ENCODE measurements around the gene OVCA2. TPM values are rescaled to one million over a fixed set of nuclear protein-coding genes. Genes with fewer than 3 reads are reported as not detected.

The OVCA2 gene
- total and polyA plus RNA-seq, 4 donors: 16.1 to 30.6 (median 23.7) TPM

DNA sequence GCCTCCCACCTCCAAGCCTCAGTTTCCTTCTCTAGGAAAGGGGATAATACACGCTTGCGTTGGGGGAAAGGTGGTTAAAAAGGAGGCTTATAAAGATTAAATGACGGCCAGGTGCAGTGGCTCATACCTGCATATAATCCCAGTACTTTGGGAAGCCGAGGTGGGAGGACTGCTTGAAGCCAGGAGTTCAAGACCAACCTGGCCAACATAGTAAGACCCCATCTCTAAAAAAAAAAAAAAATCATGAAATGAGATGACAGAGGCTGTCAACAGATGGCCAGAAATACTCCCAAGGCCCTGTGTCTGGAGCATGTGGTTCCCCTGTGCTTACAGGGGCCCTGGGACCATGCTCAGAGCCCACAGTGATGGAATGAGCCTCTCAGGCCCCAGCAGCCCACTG, 47.1 kb upstream of the OVCA2 start:
- TF ChIP-seq HNF4A (conservative IDR thresholded peaks at IDR 0.05) (no peak), NR2F2 (IDR thresholded peaks at IDR 0.05) (no peak), SP1 (IDR thresholded peaks at IDR 0.05) (no peak)
- TF ChIP-seq, protein P1, sequence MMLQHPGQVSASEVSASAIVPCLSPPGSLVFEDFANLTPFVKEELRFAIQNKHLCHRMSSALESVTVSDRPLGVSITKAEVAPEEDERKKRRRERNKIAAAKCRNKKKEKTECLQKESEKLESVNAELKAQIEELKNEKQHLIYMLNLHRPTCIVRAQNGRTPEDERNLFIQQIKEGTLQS (IDR thresholded peaks at IDR 0.05): no peak
- TF ChIP-seq, protein P2, sequence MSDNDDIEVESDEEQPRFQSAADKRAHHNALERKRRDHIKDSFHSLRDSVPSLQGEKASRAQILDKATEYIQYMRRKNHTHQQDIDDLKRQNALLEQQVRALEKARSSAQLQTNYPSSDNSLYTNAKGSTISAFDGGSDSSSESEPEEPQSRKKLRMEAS (IDR thresholded peaks at IDR 0.05): no peak
- peak overlapping the region; percentile 12 to 40 for H3K27ac ChIP-seq (ENCODE audit: low read depth in 1 of 2, low read length in 2 of 2)

DNA sequence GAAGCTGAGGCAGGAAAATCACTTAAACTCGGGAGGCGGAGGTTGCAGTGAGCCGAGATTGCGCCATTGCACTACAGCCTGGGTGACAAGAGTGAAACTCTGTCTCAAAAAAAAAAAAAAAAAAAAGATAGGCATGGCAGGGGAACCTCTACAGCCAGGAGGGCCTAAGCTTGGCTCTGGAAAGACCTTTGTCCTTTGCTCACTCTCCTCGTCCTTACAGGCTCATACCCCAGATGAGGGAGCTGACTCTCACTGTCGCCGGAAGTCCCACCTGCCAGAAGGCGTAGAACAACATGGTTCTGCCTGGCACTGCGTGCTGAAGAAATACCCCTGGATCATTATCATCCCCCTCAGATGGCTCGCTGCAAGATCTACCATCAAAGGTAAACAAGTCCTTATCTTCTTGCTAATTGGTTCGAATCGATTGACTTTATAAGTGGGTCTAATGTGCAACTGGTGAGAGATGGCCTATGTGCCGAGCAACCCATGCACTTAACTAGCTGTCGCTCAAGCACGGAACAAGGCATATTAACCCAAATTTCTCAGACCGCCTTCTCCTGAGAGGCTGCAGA, 46.4 kb upstream of the OVCA2 start:
- TF ChIP-seq, protein P2 (IDR thresholded peaks at IDR 0.05): peak; percentile 35
- TF ChIP-seq RAD21 (IDR thresholded peaks at IDR 0.05): peak in 1 of 2 donors; percentile 16
- TF ChIP-seq TAF1 (conservative IDR thresholded peaks at IDR 0.05): no peak
- peak in 1 of 2 donors; percentile 55 for TF ChIP-seq RXRA (IDR thresholded peaks at IDR 0.05)
- peak; percentile 37 to 63 for TF ChIP-seq HNF4A (conservative IDR thresholded peaks at IDR 0.05)
- TF ChIP-seq YY1 (IDR thresholded peaks at IDR 0.05): no peak
- WGBS: 41% methylated on average over 16 of the region's 16 CpGs
- H3K27me3 ChIP-seq (ENCODE audit: control insufficient read depth in 4 of 4, insufficient read depth in 4 of 4, low read length in 3 of 4): no peaks in the 10 kb centered on the region
- H3K4me3 ChIP-seq (ENCODE audit: low read depth in 1 of 3, low read length in 3 of 3): peak overlapping the region; percentile 28 to 63 (median 59)
- H3K4me1 ChIP-seq (ENCODE audit: control insufficient read depth in 4 of 4, insufficient read depth in 4 of 4, low read length in 3 of 4): peaks cover 24 to 56% (median 40%) of the 10 kb centered on the region in 4 donors
- H3K27ac ChIP-seq (ENCODE audit: low read depth in 1 of 2, low read length in 2 of 2): peak overlapping the region; percentile 19 to 83
- no peak overlapping the region for H3K9ac ChIP-seq (ENCODE audit: low read depth in 1 of 2, low read length in 2 of 2)
- no peak for DNase-seq (ENCODE audit: low spot score)
- H3K9me3 ChIP-seq (ENCODE audit: control insufficient read depth in 4 of 4, low read length in 3 of 4): no peaks in the 10 kb centered on the region
- H3K36me3 ChIP-seq (ENCODE audit: control insufficient read depth in 4 of 4, insufficient read depth in 3 of 4, low read depth in 1 of 4, low read length in 3 of 4): no peaks in the 10 kb centered on the region

More for the DNA sequence above, 47.1 kb upstream of the OVCA2 start:
- no peak overlapping the region for H3K4me3 ChIP-seq (ENCODE audit: low read depth in 1 of 3, low read length in 3 of 3)
- whole genome bisulfite sequencing: 97% methylated on average over 4 of the region's 4 CpGs
- DNase-seq (ENCODE audit: low spot score): no peak
- H3K9ac ChIP-seq (ENCODE audit: low read depth in 1 of 2, low read length in 2 of 2): no peak overlapping the region
- peaks cover 19 to 49% (median 34%) of the 10 kb centered on the region in 4 donors for H3K4me1 ChIP-seq (ENCODE audit: control insufficient read depth in 4 of 4, insufficient read depth in 4 of 4, low read length in 3 of 4)
- H3K36me3 ChIP-seq (ENCODE audit: control insufficient read depth in 4 of 4, insufficient read depth in 3 of 4, low read depth in 1 of 4, low read length in 3 of 4): no peaks in the 10 kb centered on the region
- no peaks in the 10 kb centered on the region for H3K9me3 ChIP-seq (ENCODE audit: control insufficient read depth in 4 of 4, low read length in 3 of 4)
- no peaks in the 10 kb centered on the region for H3K27me3 ChIP-seq (ENCODE audit: control insufficient read depth in 4 of 4, insufficient read depth in 4 of 4, low read length in 3 of 4)

DNA sequence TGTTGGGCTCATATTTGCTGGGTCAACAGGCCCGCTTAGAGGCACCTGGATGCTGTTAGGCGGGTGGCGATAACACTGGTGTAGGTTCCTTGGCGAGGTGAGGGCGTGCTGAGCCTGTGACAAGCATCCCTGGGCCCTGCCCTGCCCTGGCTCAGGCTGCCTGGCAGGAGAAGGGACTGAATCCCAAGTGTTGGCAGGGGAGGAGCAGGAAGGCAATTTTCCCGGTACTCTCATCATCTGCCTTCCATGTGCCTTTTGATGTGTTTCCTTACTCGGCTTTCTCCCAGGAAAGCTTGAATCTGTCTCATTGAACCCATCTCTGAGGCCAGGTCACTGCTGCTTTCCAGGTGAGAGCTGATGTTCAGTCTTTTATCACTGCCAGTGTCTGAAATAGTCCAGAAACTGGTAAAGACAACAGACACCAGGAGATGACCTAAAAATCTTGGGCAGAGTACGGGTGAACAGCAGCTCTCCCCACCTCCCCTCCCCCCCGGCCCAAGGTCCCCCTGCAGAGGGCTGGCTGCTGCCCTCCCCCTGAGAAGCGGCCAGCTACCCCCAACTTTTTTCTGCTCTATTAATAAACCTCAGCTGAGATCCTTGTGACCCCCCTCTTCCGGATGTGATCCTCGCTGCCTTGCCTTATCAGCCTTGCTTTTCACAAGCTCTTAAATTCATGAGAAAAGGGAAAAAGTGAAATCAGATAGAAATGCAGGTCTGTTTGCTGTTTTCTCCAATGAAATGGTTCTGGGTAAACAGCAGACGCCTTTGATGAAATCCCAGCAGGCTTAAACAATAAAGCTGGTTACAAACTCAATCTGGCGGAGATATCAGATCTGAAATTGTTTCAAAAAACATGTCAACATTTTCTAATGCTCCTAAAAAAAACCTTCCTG, 45.7 kb upstream of the OVCA2 start:
- WGBS: 29% methylated on average over 14 of the region's 14 CpGs
- TF ChIP-seq HNF4A (conservative IDR thresholded peaks at IDR 0.05): no peak
- TF ChIP-seq, protein P3, sequence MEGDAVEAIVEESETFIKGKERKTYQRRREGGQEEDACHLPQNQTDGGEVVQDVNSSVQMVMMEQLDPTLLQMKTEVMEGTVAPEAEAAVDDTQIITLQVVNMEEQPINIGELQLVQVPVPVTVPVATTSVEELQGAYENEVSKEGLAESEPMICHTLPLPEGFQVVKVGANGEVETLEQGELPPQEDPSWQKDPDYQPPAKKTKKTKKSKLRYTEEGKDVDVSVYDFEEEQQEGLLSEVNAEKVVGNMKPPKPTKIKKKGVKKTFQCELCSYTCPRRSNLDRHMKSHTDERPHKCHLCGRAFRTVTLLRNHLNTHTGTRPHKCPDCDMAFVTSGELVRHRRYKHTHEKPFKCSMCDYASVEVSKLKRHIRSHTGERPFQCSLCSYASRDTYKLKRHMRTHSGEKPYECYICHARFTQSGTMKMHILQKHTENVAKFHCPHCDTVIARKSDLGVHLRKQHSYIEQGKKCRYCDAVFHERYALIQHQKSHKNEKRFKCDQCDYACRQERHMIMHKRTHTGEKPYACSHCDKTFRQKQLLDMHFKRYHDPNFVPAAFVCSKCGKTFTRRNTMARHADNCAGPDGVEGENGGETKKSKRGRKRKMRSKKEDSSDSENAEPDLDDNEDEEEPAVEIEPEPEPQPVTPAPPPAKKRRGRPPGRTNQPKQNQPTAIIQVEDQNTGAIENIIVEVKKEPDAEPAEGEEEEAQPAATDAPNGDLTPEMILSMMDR (IDR thresholded peaks at IDR 0.05; ENCODE audit: low read depth, low read length, missing input control): no peak
- Histone ChIP-seq H3K27me3 (ENCODE audit: control insufficient read depth in 4 of 4, insufficient read depth in 4 of 4, low read length in 3 of 4) (no peaks in the 10 kb centered on the region), H3K9ac (ENCODE audit: low read depth in 1 of 2, low read length in 2 of 2) (no peak overlapping the region), H3K4me3 (ENCODE audit: low read depth in 1 of 3, low read length in 3 of 3) (peak overlapping the region; percentile 28 to 59 (median 32)), H3K4me1 (ENCODE audit: control insufficient read depth in 4 of 4, insufficient read depth in 4 of 4, low read length in 3 of 4) (peaks cover 24 to 63% (median 45%) of the 10 kb centered on the region in 4 donors), H3K9me3 (ENCODE audit: control insufficient read depth in 4 of 4, low read length in 3 of 4) (no peaks in the 10 kb centered on the region), H3K27ac (ENCODE audit: low read depth in 1 of 2, low read length in 2 of 2) (peak overlapping the region; percentile 19 to 83), H3K36me3 (ENCODE audit: control insufficient read depth in 4 of 4, insufficient read depth in 3 of 4, low read depth in 1 of 4, low read length in 3 of 4) (no peaks in the 10 kb centered on the region)
- no peak for DNase-seq (ENCODE audit: low spot score)

All from liver (tissue), 9 donors.